Left lung (tissue), 10 donors: ENCODE results near the gene NSD1. TPM values are rescaled to one million over a fixed set of nuclear protein-coding genes. Genes with fewer than 3 reads are reported as not detected.

ENCODE experiments used
- ATAC-seq: fragments of 200-7000 bp; cut with Tn5 transposase; one replicate; pipeline ENCODE4 v1.9.1; 2020; ENCODE audit warnings: moderate library complexity
- DNase-seq, 4 donors: peaks; one replicate each; pipeline ENCODE4 v3.0.0-alpha.2; 2013 to 2020
- H3K27ac ChIP-seq, 2 donors: fragments of 200-600 bp; sonication (generic) in 1 of 2; one replicate each; pipeline versions ENCODE4 v1.5.0 to v1.8.0; 2020 to 2021
- H3K27me3 ChIP-seq, 2 donors: fragments of 200-600 bp; sonication (generic) in 1 of 2; one replicate each; pipeline versions ENCODE4 v1.5.0 to v1.8.0; 2020 to 2021
- H3K36me3 ChIP-seq, 2 donors: fragments of 200-600 bp; sonication (generic) in 1 of 2; one replicate each; pipeline versions ENCODE4 v1.5.0 to v1.8.0; 2020 to 2021
- H3K4me1 ChIP-seq, 2 donors: fragments of 200-600 bp; one replicate each; pipeline ENCODE4 v1.8.0; 2021
- H3K4me3 ChIP-seq, 2 donors: fragments of 200-600 bp; sonication (generic) in 1 of 2; one replicate each; pipeline versions ENCODE4 v1.5.0 to v1.8.0; 2020 to 2021; ENCODE audit warnings: mild to moderate bottlenecking in 1 of 2
- H3K9me3 ChIP-seq, 2 donors: fragments of 200-600 bp; sonication (generic) in 1 of 2; one replicate each; pipeline versions ENCODE4 v1.5.0 to v1.8.0; 2020 to 2021
- intact Hi-C, 2 donors: fragments of 100-400 bp; cut with DNase I; formaldehyde crosslinking; loops; one replicate each; pipeline versions ENCODE4 v1.11.2 to v1.14.2; 2022
- polyA plus RNA-seq, 6 donors: library from polyadenylated mRNA; unstranded; fragments of 120-200 nt; gene quantifications; one replicate each; pipeline ENCODE4 v1.2.1, GENCODE V29; 2013; ENCODE audit not compliant: insufficient read length in 6 of 6
- total RNA-seq, 2 donors: library from RNA; stranded (reverse); fragmentation: NEBNext Ultra II Directional; extraction: Animal tissue kit (Norgen Biotek cat#: 25700); gene quantifications; one replicate each; pipeline ENCODE4 v1.2.1, GENCODE V29; 2021
- TF ChIP-seq, protein P1 (sequence below), 2 donors: fragments of 200-600 bp; sonication (generic) in 1 of 2; IDR thresholded peaks; one replicate each; pipeline versions ENCODE4 v1.5.0 to v1.8.0; 2021; ENCODE audit warnings: antibody characterized with exemption in 2 of 2
- donor health status: DM: no; HTN: yes; CAD: no.
- donor health status: DM: no; HTN: no; CAD: no.

NSD1 gene
- total and polyA plus RNA-seq, 8 donors, result 45.8 to 79.7 (median 54.1) TPM

DNA sequence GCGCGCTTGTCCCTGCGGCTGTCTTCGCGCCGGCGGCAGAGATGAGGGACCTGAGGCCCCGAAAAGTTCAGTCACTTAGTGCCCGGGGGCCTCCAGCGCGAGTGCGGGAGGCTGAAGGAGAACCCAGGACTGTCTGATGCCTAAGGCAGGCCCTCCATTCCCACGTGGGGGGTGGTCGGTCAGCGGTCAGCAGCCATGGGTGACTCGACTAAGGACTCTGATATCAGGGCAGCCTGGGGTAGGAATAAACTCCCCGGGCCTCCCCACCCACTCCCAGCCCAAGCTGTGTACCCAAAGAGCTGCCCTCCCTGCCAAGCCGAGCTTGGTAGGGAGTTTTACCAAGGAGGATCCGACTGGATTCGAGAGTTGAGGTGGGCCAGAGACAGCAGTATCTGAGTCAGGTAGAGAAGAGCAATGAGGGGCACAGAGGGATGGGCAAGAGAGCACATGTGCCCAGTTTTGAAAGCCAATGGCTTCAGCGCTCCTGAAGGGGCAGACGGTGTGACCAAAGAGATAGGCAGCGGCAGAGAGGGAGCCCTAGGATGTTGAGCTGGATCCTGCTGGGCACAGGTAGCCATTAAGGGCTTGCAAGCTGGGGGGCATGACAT is 46.1 kb upstream of the NSD1 start:
- intact Hi-C loops, result no loop called here
- Histone ChIP-seq H3K36me3 (no peaks in the 10 kb centered on the region), H3K27me3 (peaks cover 0 to 38% of the 10 kb centered on the region in 2 donors), H3K9me3 (no peaks in the 10 kb centered on the region), H3K27ac (no peak overlapping the region), H3K4me1 (peaks cover 0 to 11% of the 10 kb centered on the region in 2 donors), H3K4me3 (peak overlapping the region; percentile 35 to 46)
- TF ChIP-seq, protein P1, sequence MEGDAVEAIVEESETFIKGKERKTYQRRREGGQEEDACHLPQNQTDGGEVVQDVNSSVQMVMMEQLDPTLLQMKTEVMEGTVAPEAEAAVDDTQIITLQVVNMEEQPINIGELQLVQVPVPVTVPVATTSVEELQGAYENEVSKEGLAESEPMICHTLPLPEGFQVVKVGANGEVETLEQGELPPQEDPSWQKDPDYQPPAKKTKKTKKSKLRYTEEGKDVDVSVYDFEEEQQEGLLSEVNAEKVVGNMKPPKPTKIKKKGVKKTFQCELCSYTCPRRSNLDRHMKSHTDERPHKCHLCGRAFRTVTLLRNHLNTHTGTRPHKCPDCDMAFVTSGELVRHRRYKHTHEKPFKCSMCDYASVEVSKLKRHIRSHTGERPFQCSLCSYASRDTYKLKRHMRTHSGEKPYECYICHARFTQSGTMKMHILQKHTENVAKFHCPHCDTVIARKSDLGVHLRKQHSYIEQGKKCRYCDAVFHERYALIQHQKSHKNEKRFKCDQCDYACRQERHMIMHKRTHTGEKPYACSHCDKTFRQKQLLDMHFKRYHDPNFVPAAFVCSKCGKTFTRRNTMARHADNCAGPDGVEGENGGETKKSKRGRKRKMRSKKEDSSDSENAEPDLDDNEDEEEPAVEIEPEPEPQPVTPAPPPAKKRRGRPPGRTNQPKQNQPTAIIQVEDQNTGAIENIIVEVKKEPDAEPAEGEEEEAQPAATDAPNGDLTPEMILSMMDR (IDR thresholded peaks at IDR 0.05), result no peak
- ATAC-seq (peak; percentile 1), DNase-seq (no peak)

DNA sequence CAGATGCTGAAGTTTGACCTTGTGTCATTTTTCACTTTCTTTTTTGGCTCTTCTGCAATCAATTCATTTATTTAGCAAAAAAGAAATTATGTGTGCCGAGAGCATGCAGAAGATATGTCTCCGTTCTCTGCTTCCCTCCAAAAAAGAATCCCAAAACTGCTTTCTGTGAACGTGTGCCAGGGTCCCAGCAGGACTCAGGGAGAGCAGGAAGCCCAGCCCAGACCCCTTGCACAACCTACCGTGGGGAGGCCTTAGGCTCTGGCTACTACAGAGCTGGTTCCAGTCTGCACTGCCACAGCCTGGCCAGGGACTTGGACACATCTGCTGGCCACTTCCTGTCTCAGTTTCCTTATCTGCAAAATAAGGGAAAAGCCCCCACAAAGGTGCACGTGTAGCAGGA is 44.4 kb upstream of the NSD1 start:
- TF ChIP-seq, protein P1 (IDR thresholded peaks at IDR 0.05), result no peak
- DNase-seq (peak in 2 of 4 donors; percentile 71 to 91), ATAC-seq (no peak)
- H3K27ac ChIP-seq, result no peak overlapping the region
- H3K4me1 ChIP-seq, result peaks cover 0 to 11% of the 10 kb centered on the region in 2 donors
- peaks cover 0 to 23% of the 10 kb centered on the region in 2 donors for H3K27me3 ChIP-seq
- intact Hi-C loops, result no loop called here
- no peaks in the 10 kb centered on the region for H3K9me3 ChIP-seq
- peak overlapping the region in 1 of 2 donors; percentile 46 for H3K4me3 ChIP-seq
- no peaks in the 10 kb centered on the region for H3K36me3 ChIP-seq

DNA sequence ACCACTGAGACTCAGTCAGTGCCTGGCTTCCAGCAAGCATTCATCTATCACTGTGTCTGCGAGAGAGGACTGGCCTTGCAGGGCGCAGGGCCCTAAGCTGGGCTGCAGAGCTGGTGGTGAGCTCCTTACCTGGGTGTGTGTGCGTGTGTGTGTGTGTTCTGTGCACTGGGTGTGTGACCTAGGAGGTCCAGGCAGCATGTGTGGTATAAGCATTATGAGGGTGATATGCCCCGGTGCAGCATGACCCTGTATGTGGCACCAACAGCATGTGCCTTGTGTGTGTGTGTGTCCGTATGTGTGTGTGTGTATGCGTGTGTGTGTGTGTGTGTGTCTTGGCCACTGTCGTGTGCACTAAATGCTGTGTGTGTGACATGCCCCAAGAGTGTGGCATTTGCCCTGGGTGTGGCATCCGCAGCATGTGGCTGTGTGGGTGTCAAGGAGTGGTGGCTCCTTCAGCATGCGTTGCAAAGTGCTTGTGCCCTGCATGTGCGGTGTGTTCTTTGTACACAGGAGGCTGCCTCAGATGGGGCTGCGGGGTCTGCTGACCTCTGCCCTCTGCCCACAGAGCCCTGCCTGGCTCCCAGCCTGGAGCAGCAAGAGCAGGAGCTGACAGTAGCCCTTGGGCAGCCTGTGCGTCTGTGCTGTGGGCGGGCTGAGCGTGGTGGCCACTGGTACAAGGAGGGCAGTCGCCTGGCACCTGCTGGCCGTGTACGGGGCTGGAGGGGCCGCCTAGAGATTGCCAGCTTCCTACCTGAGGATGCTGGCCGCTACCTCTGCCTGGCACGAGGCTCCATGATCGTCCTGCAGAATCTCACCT is 43.5 kb upstream of the NSD1 start:
- TF ChIP-seq, protein P1 (IDR thresholded peaks at IDR 0.05), result no peak
- peaks cover 0 to 22% of the 10 kb centered on the region in 2 donors for H3K27me3 ChIP-seq
- ATAC-seq (no peak), DNase-seq (no peak)
- H3K4me3 ChIP-seq, result peak overlapping the region in 1 of 2 donors; percentile 46
- no peaks in the 10 kb centered on the region for H3K36me3 ChIP-seq
- intact Hi-C loops, result no loop called here
- H3K9me3 ChIP-seq, result no peaks in the 10 kb centered on the region
- no peak overlapping the region for H3K27ac ChIP-seq
- H3K4me1 ChIP-seq, result peaks cover 4 to 20% of the 10 kb centered on the region in 2 donors

DNA sequence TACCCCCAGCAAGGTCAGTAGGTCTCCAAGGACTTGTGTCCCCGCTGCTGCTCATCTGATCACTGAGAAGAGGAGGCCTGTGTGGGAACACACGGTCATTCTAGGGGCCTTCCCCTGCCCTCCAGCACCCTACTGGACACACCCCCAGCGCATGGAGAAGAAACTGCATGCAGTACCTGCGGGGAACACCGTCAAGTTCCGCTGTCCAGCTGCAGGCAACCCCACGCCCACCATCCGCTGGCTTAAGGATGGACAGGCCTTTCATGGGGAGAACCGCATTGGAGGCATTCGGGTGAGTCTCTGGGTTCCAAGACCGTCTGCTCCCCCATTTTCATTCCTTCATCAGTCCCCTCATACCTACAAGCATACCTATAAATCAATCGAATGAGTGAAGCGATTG is 42.8 kb upstream of the NSD1 start:
- no peak overlapping the region for H3K27ac ChIP-seq
- ATAC-seq (no peak), DNase-seq (no peak)
- intact Hi-C loops, result no loop called here
- H3K4me3 ChIP-seq, result no peak overlapping the region
- peaks cover 0 to 22% of the 10 kb centered on the region in 2 donors for H3K27me3 ChIP-seq
- peaks cover 8 to 21% of the 10 kb centered on the region in 2 donors for H3K4me1 ChIP-seq
- TF ChIP-seq, protein P1 (IDR thresholded peaks at IDR 0.05), result no peak
- no peaks in the 10 kb centered on the region for H3K36me3 ChIP-seq
- no peaks in the 10 kb centered on the region for H3K9me3 ChIP-seq

DNA sequence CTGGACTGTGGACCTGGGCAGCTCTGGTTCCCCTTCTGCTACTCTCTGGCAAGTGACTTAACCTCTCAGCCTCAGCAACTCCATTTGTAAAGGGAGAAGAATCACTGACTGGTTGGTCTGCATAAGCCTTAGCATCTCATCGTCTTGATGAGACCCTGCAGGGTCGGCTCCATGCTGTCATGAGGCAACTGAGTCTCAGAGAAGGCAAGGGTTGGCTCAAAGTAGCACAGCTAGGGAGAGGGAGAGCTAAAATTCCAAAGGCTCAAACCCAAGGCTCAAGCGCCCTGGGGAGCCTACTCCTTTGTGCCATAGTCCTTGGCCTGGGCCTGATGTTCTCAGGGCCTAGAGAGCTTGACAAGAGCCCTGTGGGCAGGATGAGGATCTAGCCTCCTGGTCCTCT is 42.3 kb upstream of the NSD1 start:
- DNase-seq, result no peak
- Histone ChIP-seq H3K36me3 (no peaks in the 10 kb centered on the region), H3K27ac (no peak overlapping the region), H3K27me3 (peaks cover 0 to 22% of the 10 kb centered on the region in 2 donors), H3K9me3 (no peaks in the 10 kb centered on the region), H3K4me3 (no peak overlapping the region), H3K4me1 (peaks cover 8 to 21% of the 10 kb centered on the region in 2 donors)
- TF ChIP-seq, protein P1 (IDR thresholded peaks at IDR 0.05), result no peak
- intact Hi-C loops, result no loop called here
- ATAC-seq, result no peak
